ENCODE results near the gene NDST4.

- no peak for TF ChIP-seq EP300 (IDR thresholded peaks at IDR 0.05)
- TF ChIP-seq POLR2A (IDR thresholded peaks at IDR 0.05) = no peak
Measured at GRCh38 chr4:114976901-114977300, 136.5 kb downstream of the NDST4 start.

All from stomach (tissue), 4 donors.